Superior temporal gyrus (tissue), 1 donor: Measurements from ENCODE around the gene MTNR1B.

Experiments
- DNase-seq: peaks from one replicate; pipeline ENCODE4 v3.0.0-alpha.2; 2016; ENCODE audit errors: extremely low spot score

The MTNR1B gene

DNA sequence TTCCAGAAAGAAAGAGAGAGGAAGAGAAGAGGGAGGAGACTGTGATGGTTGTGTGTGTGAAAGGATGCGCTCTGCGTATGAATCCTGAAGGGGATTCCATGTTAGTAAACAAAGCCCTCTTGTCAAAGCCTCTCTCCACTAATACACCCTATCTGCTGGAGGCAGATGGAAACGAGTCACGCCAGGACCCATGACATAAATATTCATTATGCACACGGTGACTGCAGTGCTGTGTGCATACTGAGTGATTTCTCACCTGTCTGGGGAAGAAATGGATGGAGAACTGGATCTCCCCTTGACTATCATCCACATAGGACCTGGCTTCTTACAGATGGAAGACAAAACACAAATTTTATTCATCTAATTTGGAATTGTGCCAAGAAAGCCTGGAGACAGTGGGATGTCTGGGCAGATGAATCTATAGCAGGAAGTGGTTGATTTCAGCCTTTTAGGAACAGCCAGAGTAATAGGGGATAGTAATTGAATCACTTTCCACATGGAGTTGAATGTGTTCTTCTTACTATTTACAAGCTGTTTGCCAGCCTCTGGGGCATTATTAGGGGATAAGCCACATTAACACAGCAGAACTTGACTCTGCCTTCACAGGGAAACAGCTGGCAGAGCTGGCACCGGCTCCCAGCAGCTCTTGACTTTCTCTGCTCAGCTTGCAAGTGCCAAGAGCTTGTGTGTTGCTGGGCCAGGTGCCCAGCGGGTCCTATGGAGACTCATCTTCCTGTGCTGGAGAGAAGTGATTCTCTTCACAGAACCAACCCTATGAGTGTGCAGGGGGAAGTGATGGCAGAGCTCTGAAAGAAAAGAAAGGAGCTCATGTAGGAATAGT, 9.0 kb downstream of the MTNR1B start:
- DNase-seq, result peak; percentile 59

DNA sequence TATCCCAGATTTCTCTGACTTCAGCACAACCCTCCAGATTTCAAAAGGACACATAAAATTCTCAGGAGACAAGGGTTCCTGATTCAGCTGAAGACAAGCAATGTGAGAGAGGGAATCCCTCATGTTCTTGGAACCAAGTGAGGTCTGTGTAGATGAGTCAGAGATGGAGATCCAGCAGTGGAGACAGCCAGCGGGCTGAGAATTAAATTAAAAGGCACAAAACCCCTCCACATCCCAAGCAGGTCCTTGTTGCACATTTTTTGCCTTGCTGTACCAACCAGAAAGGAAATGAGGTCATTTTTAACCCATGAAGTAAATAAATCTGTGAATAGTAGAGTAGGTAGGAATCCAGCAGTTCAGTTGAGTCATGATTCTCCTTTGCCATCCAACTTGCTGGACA, 9.7 kb downstream of the MTNR1B start:
- DNase-seq, result no peak

DNA sequence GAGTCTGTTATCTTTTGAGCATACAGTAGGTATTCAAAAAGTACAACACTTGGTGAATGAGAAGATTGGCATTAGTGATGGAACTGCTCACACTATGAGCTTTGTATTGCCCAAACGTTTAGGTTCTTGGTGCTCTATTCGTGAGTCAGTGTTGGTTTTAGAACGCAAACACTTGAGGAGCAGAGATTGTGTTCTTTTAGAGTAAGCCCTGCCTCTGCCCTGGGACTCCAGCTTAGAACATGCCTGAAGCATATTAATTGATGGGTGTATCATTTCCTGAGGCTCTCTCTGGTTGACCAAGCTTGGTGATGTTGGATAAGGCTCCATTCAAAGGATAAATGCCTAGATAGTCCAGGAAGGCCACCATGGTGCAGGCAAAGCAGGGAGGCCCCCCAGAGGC, 10.9 kb downstream of the MTNR1B start:
- no peak for DNase-seq

DNA sequence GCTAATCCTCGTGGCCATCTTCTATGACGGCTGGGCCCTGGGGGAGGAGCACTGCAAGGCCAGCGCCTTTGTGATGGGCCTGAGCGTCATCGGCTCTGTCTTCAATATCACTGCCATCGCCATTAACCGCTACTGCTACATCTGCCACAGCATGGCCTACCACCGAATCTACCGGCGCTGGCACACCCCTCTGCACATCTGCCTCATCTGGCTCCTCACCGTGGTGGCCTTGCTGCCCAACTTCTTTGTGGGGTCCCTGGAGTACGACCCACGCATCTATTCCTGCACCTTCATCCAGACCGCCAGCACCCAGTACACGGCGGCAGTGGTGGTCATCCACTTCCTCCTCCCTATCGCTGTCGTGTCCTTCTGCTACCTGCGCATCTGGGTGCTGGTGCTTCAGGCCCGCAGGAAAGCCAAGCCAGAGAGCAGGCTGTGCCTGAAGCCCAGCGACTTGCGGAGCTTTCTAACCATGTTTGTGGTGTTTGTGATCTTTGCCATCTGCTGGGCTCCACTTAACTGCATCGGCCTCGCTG, 12.1 kb downstream of the MTNR1B start:
- no peak for DNase-seq

DNA sequence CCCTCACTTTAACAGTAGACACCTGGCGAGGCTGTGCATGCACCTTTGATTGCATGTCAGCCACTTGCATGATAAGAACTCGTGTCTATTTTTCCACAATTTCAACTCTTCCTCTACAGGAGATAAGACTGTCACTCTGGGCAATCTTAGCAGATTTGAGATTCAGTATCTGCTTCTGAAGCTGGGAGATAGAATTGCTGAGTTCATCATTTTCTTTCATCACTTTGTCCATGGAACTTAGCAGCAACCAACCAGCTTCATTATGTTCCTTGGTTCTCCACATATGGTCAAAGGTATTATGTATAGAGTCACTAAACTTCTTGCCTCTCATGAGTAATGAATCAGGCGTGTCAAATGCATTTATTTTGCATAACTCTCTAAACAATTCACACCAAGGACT, 17.1 kb downstream of the MTNR1B start:
- no peak for DNase-seq

DNA sequence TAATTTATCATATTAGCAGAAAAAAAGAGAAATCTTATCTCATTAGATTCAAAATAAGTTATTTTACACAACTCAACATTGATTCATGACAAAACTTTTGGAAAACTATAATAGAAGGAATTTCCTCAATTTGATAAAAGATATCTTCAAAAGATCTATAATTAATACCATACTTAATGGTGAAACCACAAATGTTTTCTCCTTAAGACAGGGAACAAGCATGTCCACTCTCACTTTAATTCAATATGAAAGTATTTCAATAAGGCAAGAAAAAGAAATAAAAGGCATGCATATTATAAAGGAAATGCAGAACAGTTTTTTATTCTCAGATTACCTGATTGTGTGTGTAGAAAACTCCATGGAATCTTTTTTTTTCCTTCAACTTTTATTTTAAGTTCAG, 23.6 kb downstream of the MTNR1B start:
- no peak for DNase-seq

DNA sequence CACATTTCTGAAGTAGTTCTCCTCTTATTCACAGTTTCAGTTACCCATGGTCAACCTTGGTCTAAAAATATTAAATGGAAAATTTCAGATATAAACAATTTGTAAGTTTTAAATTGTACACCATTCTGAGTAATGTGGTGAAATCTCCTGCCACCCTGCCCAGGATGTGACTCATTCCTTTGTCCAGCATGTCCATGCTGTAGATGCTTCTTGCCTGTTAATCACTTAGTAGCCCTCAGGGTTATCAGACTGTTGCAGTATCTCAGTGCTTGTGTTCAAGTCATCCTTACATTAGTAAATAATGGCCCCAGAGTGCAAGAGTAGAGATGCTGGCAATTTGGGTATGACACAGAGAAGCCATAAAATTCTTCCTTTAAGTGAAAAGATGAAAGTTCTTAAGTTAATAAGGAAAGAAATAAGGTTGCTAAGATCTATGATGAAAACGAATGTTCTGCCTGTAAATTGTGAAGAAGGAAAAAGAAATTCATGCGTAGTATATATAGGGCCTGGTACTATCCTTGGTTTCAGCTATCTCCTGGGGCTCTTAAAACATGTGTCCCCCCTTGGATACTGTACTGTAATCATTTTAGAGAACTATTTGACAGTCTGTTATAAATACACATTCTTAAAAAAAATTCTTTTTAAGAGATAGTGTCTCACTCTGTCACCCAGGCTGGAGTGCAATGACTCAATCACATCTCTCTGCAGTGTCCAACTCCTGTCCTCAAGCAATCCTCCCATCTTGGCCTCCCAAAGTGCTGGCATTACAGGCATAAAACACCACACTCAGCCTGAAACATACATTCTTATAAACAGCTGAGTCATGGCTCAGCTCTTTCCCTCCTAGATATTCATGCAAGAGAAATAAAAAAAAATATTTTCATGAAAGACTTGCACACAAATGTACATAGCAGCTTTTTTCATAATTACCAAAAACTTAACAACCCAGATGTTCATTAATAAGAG, 31.3 kb downstream of the MTNR1B start:
- DNase-seq, result no peak

DNA sequence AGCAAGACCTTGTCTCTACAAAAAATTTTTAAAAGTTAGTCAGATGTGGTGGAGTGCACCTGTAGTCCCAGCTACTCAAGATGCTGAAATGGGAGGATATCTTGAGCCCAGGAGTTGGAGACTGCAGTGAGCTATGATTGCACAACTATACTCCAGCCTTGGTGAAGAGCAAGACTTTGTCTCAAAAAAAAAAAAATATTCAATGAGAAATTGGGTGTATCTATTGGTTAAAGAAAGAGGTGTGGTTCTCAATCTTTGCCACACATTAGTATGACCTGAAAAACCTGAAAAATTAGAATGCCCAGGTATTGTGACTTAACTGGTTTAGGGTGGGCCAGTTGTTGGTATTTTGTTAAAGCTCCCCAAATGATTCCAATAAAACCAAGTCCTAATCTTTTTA, 32.4 kb downstream of the MTNR1B start:
- DNase-seq, result no peak

DNA sequence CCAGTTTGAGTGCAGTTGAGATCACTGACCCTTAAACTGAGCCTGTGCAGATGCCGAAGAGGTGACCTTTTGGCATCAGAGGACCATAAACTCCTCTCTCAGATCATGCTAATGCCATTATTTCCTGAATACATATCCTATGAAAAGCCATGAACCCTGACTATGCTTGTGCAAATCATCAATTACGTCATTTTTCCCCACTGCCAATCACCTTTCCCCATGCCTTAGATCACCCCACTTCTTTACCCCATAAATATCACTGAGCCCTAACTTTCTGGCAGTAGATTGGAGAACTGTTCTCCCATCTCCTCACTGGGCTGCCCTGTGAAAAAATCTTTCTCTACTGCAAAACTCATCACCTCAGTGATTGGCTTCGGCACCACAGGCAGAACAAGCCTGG, 32.9 kb downstream of the MTNR1B start:
- no peak for DNase-seq

DNA sequence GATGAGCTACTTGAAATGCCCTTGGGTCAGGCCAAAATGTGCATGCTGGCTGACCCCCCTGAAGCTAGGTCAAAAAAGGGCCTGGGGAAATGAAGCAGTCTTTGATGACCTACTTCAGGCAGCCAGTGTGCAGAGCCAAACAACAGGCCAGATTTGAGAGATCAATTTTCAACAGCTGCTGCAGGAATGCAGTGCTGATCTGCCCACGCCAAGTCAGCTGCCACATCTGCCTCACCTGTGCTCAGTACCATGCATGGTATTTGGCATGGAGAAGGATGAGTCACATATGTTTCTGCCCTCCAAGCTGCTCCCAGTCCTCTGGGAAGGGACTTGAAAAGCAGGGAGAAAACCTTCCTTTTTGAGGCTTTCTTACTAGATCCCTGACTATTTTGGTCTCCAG, 35.8 kb downstream of the MTNR1B start:
- DNase-seq, result no peak

DNA sequence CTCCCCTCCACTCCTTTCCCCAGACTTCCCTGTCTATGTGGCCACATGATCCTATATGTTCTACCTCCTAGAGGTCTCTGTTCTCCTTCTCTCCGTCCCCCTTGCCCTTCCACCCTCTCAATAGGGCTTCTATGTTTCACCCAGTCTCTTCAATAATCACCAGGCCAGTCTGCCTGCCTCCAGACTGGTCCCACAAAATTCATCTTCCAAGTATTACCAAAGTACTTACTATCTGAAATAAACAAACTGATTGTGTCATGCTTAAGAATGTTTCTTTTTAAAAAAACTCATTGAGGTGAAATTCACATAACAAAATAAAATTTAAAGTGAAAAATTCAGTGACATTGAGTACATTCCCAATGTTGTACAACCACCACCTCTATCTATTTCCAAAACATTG, 44.2 kb downstream of the MTNR1B start:
- no peak for DNase-seq

DNA sequence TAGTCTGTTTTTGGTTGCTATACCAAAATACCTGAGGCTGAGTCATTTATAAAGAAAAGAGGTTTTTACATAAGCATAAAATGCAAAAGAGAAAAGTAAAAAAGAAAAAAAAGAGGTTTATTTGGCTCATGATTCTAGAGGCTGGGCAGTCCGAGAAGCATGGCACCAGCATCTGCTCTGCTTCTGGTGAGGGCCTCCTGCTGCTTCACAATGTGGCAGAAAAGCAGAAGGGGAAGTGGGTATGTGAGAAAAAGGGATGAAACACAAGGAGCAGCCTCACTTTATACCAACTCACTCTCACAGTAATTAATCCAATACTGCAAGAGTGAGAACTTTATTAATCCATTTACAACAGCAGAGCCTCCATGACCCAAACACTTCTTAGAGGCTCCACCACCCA, 47.1 kb downstream of the MTNR1B start:
- no peak for DNase-seq

DNA sequence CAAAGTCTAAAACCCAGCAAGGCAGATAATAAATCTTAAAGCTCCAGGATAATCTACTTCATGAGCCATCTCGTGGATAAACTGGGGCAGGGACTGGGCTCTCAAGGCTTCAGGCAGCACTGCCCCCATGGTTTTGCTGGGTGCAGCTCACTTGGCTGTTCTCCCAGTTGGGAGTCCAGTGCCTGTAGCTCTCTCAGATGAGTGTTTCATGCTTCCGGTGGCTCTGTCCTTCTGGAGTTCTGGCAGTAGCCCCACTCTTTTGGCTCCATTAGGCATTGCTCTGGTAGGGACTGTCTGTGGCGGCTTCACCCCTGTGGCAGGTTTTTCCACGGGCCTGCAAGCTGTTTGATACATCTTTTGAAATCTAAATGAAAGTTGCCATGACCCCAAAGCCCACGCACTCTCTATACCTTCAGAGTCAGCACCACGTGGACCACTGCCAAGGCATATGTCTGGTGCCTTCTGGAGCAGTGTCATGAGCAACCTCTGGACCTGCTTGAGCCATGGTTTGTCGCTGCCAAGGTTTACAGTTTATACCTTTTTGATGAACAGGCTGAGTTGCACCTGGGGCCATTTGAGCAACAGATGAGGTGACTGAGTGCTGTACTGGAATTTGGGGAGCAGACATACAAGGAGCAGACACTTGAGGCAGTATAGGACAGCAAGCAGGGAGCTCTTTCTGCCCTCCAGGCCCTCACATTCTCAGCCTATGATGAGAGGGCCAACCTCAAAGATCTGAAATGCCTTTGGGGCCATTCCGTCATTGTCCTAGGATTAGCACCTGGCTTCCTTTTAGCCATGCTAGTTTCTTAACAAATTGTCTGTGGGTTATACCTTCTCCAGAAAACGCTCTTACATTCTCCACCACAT, 48.6 kb downstream of the MTNR1B start:
- no peak for DNase-seq

DNA sequence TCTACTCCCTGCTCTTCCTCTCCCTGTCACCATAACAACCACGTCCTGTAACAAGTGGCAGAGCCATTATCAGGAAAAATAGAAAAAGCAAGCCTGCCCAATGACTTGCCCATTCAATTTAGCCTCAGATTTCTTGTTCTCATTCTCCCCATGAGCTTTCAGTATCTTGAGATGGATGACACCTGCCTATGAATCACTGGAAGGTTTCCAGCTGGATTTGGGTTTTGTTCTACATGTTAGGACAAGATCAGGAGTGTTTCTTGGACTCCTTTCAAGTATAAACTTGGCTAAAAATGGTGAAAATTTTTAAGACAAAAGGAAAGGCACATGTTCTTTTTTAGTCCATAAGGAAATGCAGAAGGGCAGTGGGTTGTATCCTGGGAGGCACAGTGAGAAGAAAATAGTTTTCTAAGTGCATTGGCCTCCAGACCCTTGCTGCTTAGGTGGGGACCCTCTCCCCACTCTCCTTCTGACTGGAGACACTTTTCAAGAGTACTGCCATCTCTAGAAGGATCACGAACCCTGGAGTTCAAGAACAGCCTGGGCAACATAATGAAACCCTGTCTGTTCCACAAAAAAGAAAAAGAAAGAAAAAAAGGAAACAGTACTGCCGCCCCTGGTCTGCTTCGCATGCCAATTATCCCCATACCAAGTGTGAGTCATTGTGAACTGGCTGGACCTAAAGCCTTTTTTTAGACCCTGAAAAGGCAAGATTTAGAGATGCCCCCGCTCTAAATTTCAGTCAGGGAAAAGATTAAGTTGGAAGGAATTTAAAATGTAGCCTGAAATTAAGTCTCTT, 51.0 kb downstream of the MTNR1B start:
- peak; percentile 64 for DNase-seq

DNA sequence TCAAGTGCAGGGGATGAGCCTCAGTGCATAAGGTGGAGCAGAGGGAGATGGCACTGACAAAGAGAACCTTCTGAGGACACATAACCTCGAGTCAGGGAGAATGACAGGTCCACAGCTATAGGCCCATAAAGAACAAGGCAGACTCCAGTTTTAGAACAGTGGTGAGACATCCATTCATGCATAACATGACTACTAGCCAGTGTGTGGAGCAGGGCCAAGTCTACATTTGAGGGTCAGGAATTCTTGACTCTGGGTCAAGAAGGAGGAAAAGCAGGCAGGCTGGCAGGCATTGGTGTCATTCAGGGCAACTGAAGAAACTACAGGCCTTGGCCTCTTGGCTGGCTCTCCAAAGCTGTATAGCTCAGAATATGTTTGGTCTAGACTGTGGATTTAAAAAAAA, 54.9 kb downstream of the MTNR1B start:
- no peak for DNase-seq

DNA sequence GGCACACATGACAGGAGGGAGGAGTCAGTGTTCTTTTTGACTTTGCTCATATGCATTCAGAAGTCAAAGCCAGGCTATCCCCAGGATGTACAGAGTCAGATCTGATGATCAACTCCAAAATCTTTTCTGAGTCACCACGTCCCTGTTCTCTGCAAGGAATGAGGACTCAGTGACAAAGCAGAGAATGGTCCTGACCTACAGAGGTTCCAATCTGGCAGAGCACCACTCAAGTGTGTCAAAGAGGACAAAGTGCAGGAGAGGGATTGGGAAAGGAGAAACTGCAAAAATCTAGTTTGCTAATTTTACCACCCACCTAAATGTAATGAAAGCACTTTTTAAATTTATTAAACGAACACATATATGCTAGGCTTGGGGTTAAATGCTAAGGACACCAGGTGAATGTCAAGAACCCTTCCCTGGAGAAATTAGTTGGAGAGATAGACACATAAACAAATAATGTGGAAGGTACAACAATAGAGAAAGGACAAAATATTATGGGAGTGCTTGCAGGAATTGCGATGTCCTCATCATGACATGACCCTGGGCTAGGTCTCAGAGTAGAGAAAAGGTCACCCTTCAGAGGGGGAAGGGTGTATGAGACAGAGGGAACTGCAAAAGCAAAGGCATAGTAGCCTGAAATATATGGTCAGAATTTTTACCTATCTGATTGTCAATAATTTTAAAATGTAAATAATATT, 56.3 kb downstream of the MTNR1B start:
- DNase-seq, result no peak

DNA sequence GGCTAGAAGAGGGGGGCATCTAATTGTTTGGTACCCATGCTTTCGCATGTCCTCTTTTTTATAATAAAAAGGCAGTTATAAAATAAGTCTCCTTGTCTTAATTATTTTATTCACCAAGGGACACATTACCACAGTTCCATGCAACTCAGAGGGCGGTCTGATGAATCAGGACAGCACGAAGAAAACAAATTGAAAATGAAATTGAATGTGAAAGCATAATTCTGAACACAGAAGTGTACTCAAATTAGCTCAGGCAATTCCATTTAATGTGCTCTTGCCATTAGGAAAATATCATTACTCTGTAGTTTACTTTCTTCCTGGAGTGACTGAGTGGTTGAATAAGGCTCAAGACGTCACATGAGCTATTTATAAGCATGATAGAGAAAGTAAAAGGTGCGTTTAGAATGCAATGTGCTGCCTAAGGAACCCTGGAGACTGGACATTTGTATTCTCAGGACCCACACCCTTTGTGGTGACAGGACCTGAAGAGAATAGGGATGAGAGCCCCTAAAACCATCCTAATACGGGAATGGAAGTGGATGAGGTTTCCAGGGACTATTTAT, 59.6 kb downstream of the MTNR1B start:
- DNase-seq, result no peak

DNA sequence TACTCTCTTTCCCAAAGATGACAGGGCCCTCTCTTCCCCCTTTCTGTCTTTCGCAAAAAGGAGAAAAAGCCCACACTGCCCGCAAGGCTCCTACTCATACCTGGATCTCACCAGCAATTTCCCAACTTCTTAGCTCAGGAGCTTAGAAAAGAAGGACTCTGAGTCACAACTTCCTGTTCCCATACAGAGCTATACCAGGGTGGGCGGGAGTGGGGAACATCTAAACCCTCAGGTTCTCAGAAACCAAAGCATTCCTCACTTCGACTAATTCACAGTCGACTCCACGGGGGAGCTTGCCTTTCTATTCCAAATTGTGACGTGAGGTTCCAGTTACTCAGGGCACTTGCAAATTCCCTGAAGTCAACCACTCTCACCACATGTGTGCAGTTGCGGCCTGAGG, 61.9 kb downstream of the MTNR1B start:
- DNase-seq, result no peak
